Medulla oblongata (tissue), 1 donor: ENCODE results near the gene STX5.
"Not testable (repeated sequence)": the region's sequence is repeated elsewhere in the genome, so short reads cannot be mapped to it uniquely, and the experiment has no call there.

ENCODE experiments used
- DNase-seq: peaks from one replicate; pipeline ENCODE4 v3.0.0-alpha.2; 2015; ENCODE audit errors: extremely low spot score

The STX5 gene

DNA sequence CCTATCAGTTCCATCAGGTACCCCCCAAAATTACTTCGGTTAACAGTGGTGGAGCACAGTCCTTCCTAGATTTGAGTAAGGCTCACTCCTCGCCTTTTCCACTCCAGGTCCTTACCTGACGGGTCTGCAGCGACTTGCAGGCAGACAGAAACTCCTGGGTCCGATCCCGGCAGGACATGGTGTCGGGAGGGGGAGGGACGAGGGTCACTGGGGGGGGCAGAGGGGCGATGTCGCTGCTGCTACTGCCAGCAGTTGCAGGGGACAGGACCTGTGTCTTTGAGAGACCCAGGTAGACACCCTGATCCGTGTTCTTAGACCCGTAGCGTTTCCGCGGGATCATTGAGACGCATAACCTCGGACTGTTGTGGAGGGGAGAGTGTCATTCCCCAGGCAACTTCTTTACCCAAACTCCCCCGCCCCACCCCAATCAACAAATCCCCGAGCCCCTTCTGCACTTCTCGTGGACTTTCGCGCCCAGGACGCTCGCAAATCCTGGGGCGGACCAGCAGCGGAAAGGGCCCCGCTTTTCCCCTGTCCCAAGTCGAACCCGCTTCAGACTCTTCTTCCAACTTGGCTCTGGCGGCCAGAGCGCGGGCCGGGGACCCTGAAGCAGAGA, 839 bp downstream of the STX5 start:
- no peak for DNase-seq

DNA sequence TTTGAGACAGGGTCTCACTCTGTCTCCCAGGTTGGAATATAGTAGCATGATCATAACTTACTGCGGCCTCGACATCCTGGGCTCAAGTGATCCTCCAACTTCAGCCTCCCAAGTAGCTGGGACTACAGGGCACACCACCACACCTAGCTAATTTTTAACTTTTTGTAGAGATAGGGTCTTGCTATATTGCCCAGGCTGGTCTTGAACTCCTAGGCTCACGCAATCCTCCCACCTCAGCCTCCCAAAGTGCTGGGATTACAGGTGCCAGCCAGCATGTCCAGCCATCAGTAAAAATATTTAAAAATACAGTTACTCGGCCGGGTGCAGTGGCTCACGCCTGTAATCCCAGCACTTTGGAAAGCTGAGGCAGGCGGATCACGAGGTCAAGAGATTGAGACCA, 3.7 kb downstream of the STX5 start:
- not testable (repeated sequence) for DNase-seq

DNA sequence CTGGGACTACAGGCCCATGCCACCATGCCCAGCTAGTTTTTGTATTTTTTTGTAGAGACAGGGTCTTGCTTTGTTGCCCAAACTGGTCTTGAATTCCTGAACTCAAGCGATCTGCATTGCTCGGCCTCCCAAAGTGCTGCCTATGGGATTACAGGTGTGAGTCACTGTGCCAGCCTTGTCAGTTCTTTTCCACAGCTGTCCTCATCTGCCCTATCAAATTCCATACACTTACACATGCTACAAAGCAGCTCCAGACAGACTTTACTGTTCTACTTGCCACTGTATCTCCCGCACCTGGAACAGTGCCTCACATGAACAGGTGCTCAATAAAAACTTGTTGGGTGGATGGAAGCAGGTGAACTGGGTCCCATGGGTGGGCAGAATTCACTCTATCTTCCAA, 8.2 kb downstream of the STX5 start:
- DNase-seq, result no peak

DNA sequence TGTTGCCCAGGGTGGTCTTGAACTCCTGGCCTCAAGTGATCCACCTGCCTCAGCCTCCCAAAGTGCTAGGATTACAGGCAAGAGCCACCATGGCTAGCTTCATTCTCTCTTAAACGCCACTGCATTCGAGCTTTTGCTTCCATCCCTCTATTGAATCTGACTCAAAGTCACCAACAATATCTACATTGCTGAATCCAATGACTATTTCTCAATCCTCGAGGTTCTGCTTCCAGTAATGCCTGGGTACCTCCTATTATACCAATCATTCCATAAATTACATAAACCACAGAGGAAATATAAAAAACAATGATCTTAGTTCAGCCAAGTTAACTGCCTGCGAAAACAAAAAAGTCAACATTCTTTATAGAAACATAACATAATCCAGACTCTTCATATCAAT, 14.7 kb downstream of the STX5 start:
- no peak for DNase-seq

DNA sequence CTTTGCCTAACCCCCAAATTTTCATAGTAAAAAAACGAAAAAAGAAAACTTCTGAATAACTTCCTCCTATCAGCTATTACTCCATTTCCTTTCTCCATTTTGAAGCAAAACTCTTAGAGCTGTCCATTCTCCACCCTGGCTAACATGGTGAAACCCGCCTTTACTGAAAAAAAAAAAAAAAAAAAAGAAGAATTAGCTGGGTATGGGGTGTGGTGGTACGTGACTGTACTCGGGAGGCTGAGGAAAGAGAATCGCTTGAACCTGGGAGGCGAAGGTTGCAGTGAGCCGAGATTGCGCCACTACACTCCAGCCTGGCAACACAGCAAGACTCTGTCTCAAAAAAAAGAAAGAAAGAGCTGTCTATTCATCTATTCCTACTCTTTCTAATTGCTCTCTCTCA, 15.3 kb downstream of the STX5 start:
- no peak for DNase-seq

DNA sequence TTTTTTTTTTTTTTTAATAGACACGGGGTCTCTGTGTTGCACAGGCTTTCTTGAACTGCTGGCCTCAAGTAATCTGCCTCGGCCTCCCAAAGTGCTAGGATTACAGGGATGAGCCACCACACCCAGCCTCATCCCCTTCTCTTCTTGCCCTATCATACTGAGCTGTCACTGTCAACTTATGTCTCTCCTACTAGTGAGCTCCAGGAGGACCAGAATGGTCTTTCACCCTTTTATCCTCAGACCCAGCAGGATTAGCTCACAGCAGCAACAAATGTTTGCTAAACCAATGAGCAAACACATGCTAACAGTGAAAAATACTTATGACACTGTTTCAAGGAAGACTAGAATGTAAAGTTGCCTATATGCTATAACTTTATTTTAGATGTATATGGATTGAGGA, 20.2 kb downstream of the STX5 start:
- no peak for DNase-seq

DNA sequence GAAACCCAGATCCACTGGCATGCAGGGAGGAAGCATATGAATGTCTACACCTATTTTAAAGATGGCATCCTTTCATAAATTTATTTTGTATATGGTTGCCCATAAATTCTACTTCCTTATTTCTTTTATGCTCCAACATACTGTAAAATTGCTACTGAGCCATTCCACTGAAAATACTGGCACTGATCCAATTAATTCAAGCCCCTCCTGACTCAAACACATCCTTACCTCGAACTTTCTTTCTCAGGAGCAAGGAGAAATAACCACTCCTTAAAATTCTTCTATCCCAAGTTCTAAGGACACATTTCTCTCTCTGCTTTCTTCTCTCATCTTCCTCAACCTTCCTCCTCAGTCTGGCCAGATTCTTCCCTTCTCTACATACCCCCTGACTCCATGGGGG, 21.1 kb downstream of the STX5 start:
- no peak for DNase-seq

DNA sequence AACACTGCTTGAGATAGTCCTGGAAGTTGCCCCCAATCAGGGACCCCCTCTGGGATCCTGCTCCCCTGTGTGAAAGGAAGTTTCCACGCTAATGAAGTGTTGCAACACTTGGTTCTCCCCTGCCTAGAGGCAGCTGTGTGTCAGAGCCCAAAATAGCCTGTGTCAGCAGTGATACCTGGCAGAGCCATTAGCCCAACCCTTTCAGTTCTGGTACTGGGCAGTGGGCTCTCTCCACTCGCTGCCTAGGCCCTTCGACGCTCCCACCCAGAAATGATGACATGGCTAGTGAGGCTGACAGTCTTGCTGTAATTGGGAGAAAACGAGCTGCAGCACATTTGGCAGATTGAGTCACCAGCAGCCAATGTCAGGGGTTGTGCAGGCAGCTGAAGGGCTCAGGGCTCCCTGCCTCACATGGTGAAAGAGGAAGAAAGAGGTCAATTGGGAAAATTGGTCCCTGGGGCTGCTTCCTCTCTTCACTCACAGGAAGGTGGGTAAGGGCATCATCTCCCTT, 25.2 kb downstream of the STX5 start:
- DNase-seq, result peak; percentile 45

DNA sequence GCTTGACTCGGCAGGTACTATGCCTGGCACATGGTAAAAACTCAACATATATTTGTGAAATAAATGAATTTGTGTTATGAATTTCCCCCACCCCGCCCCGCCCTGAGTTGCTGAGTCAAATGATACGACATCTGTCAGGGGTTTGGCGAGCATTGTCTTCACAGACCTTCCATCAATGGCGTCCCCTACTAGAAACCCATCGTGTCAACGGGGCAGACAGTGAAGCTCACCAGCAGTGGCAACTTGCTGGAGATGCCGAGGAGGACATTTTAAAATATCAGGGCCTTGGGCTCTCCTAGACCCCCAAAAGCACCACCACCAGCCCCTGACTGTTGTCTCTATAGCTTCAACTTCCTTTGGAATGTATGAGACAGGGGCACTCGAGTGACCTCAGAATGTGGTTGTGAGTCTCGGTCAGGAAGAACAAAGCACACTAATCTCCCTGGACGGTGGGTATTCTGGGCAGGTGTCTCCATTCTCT, 25.9 kb downstream of the STX5 start:
- DNase-seq, result peak; percentile 4

DNA sequence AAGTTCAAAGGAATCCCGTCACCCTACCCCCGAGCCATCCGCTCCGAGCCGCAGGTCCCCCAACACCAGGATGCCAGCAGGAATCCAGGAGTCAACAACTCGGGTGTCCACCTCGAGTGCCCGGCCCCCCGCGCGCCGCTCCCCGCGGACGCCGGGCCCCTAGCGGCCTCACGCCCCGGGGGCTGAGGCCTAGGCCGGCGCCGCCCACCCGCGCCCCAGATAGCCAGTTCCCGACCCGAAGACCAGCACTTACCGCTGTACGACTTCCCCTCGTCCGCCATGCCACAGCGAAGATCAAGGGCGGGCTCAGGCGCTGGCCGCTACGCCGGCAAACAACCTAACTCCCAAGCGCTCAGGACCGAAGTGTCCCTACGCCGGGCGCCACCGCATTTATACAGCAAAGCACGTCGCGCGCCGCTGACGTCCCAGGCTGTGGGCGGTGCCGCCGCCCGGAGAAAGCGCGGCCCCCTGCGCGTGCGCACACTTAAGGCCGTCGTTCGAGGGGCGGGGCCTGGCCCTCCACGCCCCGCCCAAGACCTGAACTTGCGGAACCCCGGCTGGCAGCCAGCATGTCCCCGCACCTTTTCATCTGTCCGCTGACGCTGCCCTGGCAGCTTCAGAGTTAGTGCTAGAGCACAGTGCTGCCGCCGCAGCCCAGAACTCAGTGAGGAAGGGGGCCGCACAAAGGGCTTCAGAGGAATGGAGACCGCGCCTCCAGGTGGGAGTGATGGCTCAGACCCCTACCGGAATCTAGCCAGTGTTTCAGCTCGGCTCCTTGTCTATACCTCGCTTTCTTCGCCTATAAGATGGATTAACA, 26.6 kb downstream of the STX5 start, which contains the start of gene NXF1:
Gene NXF1 (minus strand): TSS at position 365 of the 817 bp plus-strand sequence. CDS start 84 bp downstream, at position 281.
- DNase-seq, result peak; percentile 97

DNA sequence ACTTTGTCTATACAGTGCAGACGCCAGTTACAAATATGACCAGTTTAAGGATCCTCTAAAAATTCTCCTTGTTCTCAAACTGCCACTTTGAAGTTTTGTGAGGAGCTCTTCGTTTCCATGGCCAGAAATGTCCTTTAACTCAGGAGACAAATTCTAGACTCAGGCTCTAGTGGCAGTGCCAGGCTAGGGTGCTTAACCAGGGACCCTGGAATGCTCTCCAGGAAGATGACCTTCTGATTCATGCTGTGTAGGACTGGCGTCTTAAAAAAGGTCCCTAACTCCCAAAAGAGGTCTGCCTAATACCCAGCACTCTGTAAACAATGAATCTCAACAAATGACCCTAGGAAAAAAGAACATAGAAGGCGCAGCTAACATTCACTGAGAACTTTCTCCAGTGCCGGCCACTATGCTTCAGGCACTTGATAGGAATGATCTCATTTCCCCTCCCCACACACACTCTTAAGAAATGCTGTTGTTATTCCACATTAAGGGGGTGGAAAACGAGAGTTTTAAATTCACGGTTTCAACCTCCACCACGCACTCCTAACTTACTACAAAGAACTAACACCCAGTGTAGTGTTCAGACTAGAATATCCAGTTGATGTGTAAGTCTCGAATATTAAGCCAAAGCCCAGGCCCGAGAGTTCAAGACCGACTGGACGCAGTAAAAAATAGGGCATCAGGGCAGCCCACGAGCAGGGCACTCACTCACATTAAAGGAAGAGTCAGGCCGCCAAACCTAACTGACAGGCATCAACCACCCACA, 27.4 kb downstream of the STX5 start:
- DNase-seq, result peak; percentile 38

DNA sequence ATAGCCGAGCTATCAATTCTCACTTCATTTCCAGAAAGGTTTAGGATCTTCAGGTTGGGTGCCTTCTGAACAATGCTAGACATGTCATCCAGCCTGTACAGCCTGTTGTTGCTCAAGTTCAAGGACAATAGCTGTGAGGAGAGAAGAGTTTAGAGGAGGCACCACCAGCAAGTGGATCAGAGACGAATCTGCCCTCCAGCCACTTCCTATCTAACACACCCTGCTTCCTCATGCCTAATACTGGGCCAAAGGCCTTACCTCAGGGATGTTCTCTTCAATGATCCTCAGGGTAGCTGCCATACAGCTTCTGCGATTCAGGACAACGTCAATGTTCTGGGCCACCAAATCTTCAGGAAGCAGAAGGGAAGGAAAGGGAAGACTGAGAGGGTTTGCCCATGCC, 30.8 kb downstream of the STX5 start:
- DNase-seq, result no peak

DNA sequence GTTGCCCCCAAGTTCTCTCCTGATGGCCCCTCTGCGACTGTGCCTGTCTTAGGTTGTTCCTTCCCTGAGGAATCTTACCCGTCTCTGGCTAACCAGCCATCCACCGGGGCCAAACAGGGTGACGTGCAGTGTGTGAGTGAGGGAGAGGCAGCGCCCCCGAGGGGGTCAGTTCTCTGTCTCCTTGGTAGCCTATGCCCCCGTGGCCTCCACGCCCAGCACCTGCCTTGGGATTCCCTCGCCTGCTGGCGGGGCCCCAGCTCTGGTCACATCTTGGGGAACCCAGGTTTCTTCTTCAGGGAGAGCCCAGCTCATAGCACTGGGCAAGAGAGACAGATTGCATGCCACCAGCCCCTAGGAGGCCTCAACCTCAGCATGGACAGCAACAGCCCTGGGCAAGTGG, 32.4 kb downstream of the STX5 start:
- no peak for DNase-seq

DNA sequence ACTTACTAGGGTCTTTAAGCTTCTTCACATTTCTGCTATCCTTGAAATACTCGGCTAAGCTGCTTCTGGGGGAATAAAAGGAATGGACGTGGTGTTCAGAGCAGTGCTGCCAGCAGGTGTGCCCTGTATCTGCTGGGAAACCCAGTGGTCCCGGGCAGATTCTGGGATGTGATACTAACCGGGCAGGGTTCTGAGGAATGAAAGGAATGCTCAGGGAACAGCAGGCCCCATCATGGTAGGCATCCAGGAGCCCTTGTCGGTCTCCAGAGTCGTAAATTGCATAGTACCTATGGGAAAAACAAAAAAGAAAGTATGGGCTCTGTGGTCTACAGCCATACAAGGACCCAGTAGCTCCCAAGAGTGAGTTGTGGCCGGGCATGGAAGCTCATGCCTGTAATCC, 35.6 kb downstream of the STX5 start:
- no peak for DNase-seq

DNA sequence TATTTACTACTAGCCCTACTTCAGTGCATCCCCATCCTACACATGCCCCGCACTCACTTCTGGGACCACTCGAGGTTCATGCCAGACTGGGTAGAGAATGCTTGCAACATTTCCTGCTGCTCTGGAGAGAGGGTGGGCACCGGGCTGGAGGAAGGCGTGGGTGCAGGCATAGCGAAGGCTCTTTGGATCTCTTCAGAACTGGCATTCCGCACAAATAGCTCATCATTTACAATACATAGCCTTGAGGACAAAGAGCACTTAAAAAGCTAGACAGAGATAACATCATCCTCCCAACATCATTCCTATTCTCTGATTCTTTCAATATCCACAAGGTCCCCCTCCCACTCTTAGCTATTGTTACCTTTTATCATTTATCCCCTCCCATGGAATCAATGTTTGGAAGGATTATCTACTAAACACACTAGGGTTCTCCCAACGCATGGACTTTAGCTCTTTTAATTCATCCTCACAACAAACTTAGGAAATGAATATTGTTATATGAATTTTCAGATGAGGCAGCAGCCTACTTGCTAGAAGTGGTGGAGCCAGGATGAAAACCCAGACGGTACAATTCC, 37.6 kb downstream of the STX5 start:
- no peak for DNase-seq

DNA sequence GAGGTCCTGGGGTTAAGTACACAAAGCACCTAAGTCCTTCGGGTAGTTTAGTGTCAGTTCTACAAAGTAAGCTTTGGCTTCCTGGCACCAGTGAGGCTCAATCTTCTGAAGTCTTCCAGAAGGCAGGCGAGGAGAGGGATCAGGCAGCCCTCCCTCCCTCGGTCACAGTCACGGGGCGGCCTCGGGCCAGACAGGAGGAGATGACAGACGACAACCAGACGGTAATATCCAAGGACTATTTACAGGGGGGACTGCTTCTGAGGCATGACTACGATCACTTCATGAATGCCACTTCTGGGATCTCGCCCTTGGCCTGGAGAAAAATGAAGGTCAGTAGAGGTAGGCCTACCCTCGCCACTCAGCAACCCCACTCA, 39.7 kb downstream of the STX5 start:
- DNase-seq, result no peak

DNA sequence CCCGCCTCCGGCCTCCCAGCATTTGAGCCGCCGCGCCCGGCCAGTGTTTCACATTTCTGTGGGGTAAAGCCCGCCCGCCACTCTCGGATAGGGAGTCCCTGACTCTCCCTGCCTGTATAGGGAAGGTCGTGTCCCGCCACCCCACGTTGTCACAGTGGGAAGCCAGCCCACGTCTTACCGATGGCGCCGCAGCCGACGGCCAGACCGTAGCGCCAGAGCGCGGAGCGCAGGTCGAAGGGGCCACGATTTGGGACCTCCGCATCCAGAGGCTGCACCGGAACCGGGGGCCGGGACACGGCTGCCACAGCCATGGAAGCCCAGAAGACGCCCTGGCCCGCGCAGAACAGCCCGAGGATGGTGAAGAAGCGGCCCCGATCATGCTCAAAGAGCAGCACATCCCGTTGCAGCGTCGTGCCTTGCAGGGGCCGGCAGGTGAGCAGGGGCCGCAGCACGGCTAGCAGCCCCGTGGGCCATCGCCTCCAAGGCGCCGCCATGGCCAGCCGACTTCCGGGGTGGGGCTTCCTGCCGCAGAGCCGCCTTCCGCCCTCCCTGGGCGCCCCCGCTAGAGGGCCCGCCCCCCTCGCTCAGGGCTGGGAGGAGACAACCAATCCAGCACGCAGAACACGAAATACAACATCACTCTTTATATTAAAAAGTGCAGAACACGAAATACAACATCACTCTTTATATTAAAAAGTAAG, 40.2 kb downstream of the STX5 start, which contains the start of gene TMEM223:
Gene TMEM223 (minus strand): TSS at position 506 of the 701 bp plus-strand sequence. CDS start 12 bp downstream, at position 494.
- DNase-seq, result peak; percentile 90

DNA sequence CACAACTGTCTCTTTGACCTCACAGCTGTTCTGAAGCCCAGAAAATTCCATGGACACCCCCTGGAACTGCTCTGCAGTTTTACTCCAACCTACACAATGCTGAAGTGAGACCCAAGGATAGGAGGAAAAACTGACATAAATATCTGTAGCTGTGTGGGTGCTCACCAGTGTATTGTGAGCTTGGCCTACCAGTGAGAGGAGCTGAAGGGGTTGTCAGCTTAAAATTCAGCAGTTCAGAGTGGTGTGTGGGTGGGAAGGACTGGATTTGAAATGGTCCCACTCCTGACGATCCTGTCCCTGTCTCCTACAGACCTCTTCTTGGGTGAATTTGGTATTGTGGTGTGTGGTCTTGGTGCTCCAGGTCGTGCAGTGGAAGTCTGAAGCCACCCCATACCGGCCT, 42.3 kb downstream of the STX5 start:
- no peak for DNase-seq

DNA sequence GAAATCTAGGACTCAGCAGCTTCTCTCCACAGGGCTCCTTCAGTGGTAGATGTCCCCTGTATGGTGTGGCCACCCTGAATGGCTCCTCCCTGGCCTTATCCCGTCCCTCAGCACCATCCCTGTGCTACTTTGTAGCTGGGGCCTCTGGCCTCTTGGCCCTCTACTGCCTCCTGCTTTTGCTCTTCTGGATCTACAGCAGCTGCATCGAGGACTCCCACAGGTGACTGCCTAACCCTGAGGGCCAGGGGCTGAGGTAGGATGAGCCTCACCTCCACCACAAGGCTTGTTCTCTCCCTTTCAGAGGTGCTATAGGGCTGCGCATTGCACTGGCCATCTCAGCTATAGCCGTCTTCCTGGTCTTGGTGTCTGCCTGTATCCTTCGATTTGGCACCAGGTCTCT, 42.9 kb downstream of the STX5 start:
- no peak for DNase-seq

DNA sequence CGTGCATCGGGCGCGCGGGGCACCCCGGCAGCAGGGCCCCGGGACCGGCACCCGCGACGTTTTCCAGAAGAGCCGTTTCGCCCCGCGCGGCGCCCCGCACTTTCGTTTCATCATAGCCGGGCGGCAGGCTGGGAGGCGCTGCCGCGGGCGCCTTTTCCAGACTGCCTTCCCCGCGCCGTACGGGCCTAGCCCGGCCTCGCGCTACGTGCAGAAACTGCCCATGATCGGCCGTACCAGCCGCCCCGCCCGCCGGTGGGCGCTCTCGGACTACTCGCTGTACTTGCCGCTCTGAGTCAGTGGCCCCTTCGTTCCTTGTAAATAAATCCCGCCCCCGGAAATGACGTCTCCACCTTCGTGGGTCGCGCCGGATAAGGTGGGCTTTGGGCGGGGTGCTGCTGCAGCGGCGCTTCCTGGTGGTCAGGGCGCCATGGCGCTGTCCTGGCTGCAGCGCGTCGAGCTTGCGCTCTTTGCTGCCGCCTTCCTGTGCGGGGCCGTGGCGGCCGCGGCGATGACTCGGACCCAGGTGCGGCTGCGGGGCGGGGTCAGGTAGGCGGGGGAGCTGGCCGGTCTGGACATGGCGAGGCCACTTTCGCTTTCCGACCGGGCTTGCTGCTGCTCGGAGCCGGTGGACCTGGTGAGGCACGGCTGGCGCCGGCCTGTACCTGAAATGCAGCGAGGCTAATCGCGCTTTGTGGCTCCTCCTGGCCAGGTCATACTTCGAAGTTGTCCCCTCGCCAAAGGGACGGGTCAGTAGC, 44.7 kb downstream of the STX5 start, which contains the start of gene TMEM179B:
Gene TMEM179B (plus strand): TSS at position 398 of the 755 bp plus-strand sequence. CDS start 30 bp downstream, at position 428.
- peak; percentile 99 for DNase-seq
